Endodermal cell (in vitro differentiated cells): Measurements from ENCODE around the gene FBXO2. TPM values are rescaled to one million over a fixed set of nuclear protein-coding genes. Genes with fewer than 3 reads are reported as not detected.
"Not testable (repeated sequence)": the region's sequence is repeated elsewhere in the genome, so short reads cannot be mapped to it uniquely, and the experiment has no call there.

ENCODE experiments used
- DNase-seq: peaks from one replicate; pipeline ENCODE4 v3.0.0-alpha.2; 2017
- H3K27ac ChIP-seq: 2 replicates; pipeline ENCODE4 v1.5.1; 2013; ENCODE audit warnings: mild to moderate bottlenecking, low read depth, low read length, moderate library complexity
- H3K27me3 ChIP-seq: 2 replicates; pipeline ENCODE4 v1.6.1; 2013; ENCODE audit warnings: mild to moderate bottlenecking, low read length, moderate library complexity; ENCODE audit not compliant: insufficient read depth, control insufficient read depth, poor library complexity, severe bottlenecking
- H3K36me3 ChIP-seq: 2 replicates; pipeline ENCODE4 v1.7.0; 2013; ENCODE audit warnings: mild to moderate bottlenecking, low read length, moderate library complexity; ENCODE audit not compliant: control insufficient read depth, insufficient read depth
- H3K4me1 ChIP-seq: one replicate; pipeline ENCODE4 v1.7.0; 2013; ENCODE audit warnings: low read length; ENCODE audit not compliant: control insufficient read depth, insufficient read depth
- H3K4me3 ChIP-seq: 2 replicates; pipeline ENCODE4 v1.5.1; 2013; ENCODE audit warnings: mild to moderate bottlenecking, low read length, moderate library complexity
- H3K9ac ChIP-seq: 2 replicates; pipeline ENCODE4 v1.6.1; 2013; ENCODE audit warnings: mild to moderate bottlenecking, low read length, moderate library complexity; ENCODE audit not compliant: poor library complexity, severe bottlenecking; ENCODE audit errors: extremely low read depth
- H3K9me3 ChIP-seq: 2 replicates; pipeline ENCODE4 v1.6.1; 2013; ENCODE audit warnings: mild to moderate bottlenecking, low read length, moderate library complexity; ENCODE audit not compliant: control insufficient read depth
- H3K27ac Mint-ChIP-seq: 2 replicates; pipeline ENCODE4 v1.8.0; 2020; ENCODE audit warnings: mixed read lengths
- H3K27me3 Mint-ChIP-seq: 2 replicates; pipeline ENCODE4 v1.8.0; 2021; ENCODE audit warnings: mild to moderate bottlenecking, mixed read lengths; ENCODE audit not compliant: insufficient read depth
- H3K36me3 Mint-ChIP-seq: 2 replicates; pipeline ENCODE4 v1.8.0; 2020; ENCODE audit warnings: low read depth, mixed read lengths
- H3K4me1 Mint-ChIP-seq: 2 replicates; pipeline ENCODE4 v1.8.0; 2020; ENCODE audit warnings: mixed read lengths
- H3K4me3 Mint-ChIP-seq: 2 replicates; pipeline ENCODE4 v1.8.0; 2020; ENCODE audit warnings: mild to moderate bottlenecking, moderate library complexity, mixed read lengths
- H3K9me3 Mint-ChIP-seq: 2 replicates; pipeline ENCODE4 v1.8.0; 2020; ENCODE audit warnings: mild to moderate bottlenecking, mixed read lengths
- WGBS, 2 experiments: methylation state at CpG; one replicate each; pipeline versions ENCODE4 v1.1.5 to v1.1.7; 2013; ENCODE audit warnings: missing lambda C conversion rate in 2 of 2, mixed read lengths in 1 of 2; ENCODE audit not compliant: insufficient coverage in 1 of 2, insufficient read length in 1 of 2; 5-methylcytosine and 5-hydroxymethylcytosine counted together
- total RNA-seq, 2 donors: library from RNA; stranded (reverse); fragmentation: NEBNext Ultra II Directional in 1 of 2; extraction: Animal tissue kit (Norgen Biotek cat#: 25700) in 1 of 2; gene quantifications; 2 replicates in 1 of 2; 3 replicates in 1 of 2; pipeline ENCODE4 v1.2.1, GENCODE V29; 2021
- TF ChIP-seq, protein P1 (sequence below): fragments of 200-600 bp; sonication (generic); conservative IDR thresholded peaks from 2 replicates; pipeline ENCODE4 v1.5.0; 2021; ENCODE audit warnings: antibody characterized with exemption, mild to moderate bottlenecking

The FBXO2 gene
- total RNA-seq, 2 donors from 2014 or later: 14.1 to 32.0 TPM

DNA sequence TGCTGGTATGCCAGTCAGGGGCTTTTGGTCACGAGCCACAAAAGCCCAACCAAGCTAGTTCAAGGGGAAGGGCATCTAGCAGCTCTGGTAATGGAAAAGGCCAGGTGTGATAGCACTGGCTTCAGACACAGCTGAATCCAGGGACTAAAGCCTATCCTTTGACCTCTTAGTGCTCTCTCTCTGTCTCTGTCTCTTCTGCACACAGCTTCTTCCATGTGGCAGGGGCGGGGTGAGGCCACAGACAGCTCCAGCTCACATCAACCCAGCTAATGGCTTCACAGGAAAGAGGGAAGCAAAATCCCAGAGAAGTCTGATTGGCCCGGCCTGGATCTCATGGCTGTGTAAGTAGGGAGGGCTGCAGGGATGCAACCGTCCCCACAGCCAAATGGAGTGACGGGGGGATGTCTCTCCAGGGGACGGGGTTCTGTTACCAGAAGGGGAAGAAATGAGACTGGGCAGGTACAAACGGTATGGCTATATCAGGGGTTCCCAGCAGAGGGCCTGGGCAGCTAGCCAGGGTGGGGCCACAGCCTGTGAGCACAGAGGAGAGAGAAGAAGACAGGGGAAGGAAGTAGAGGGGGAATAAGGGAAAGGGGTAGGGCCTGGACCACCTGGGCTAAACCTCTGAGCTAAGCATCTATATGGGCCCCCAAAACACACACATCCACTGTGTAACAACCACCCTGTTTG, 42.4 kb downstream of the FBXO2 start:
- WGBS, 2 experiments: 80 to 92% methylated on average over 6 to 7 of the region's 7 CpGs
- H3K4me1 Mint-ChIP-seq: no peaks in the 10 kb centered on the region
- peaks cover 4% of the 10 kb centered on the region for H3K27me3 Mint-ChIP-seq
- TF ChIP-seq, protein P1, sequence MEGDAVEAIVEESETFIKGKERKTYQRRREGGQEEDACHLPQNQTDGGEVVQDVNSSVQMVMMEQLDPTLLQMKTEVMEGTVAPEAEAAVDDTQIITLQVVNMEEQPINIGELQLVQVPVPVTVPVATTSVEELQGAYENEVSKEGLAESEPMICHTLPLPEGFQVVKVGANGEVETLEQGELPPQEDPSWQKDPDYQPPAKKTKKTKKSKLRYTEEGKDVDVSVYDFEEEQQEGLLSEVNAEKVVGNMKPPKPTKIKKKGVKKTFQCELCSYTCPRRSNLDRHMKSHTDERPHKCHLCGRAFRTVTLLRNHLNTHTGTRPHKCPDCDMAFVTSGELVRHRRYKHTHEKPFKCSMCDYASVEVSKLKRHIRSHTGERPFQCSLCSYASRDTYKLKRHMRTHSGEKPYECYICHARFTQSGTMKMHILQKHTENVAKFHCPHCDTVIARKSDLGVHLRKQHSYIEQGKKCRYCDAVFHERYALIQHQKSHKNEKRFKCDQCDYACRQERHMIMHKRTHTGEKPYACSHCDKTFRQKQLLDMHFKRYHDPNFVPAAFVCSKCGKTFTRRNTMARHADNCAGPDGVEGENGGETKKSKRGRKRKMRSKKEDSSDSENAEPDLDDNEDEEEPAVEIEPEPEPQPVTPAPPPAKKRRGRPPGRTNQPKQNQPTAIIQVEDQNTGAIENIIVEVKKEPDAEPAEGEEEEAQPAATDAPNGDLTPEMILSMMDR: no peak
- Histone ChIP-seq H3K4me3 (no peak overlapping the region), H3K4me1 (no peaks in the 10 kb centered on the region), H3K27me3 (no peaks in the 10 kb centered on the region), H3K9me3 (no peaks in the 10 kb centered on the region), H3K9ac (no peak overlapping the region), H3K36me3 (no peaks in the 10 kb centered on the region), H3K27ac (no peak overlapping the region)
- H3K36me3 Mint-ChIP-seq: no peaks in the 10 kb centered on the region
- no peak for DNase-seq
- no peak overlapping the region for H3K4me3 Mint-ChIP-seq
- no peak overlapping the region for H3K27ac Mint-ChIP-seq
- peaks cover 7% of the 10 kb centered on the region for H3K9me3 Mint-ChIP-seq

DNA sequence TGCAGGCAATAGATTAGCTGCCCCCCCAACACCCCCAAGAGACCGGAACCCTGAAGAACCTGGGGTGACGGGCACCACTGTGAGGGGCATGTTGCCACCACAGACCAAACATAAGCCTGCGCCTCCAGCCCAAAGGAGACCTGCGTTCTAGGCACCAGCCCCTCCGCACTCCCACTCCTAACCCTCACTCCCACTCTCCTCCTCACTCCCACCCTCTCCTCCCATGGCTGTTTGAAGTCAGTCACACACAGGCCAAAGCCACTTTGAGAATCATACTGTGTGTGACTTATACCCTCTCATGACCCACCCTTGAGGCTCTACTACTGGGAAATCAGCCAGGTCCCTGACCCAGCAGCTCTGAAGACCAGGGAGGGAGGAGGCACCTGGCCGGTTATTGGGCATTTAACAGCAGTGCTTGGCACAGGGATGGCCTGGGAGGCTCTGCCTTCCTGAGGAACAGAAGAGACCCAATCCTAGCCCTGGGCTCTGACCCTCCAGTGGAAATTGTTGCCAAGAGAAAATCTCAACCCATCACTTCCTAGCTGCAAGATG, 43.5 kb downstream of the FBXO2 start:
- Mint-ChIP-seq H3K4me1 (no peaks in the 10 kb centered on the region), H3K27me3 (peaks cover 4% of the 10 kb centered on the region), H3K4me3 (no peak overlapping the region), H3K9me3 (peaks cover 11% of the 10 kb centered on the region), H3K27ac (no peak overlapping the region), H3K36me3 (no peaks in the 10 kb centered on the region)
- H3K27ac ChIP-seq: no peak overlapping the region
- no peaks in the 10 kb centered on the region for H3K36me3 ChIP-seq
- 74 to 90% methylated on average over 2 to 6 of the region's 6 CpGs for WGBS, 2 experiments
- no peaks in the 10 kb centered on the region for H3K4me1 ChIP-seq
- DNase-seq: no peak
- TF ChIP-seq, protein P1: no peak
- H3K4me3 ChIP-seq: no peak overlapping the region
- H3K27me3 ChIP-seq: no peaks in the 10 kb centered on the region
- no peak overlapping the region for H3K9ac ChIP-seq
- H3K9me3 ChIP-seq: no peaks in the 10 kb centered on the region

DNA sequence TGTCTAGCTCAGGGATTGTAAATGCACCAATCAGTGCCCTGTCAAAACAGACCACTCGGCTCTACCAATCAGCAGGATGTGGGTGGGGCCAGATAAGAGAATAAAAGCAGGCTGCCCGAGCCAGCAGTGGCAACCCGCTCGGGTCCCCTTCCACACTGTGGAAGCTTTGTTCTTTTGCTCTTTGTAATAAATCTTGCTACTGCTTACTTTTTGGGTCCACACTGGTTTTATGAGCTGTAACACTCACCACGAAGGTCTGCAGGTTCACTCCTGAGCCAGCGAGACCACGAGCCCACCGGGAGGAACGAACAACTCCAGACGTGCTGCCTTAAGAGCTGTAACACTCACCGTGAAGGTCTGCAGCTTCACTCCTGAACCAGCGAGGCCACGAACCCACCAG, 44.9 kb downstream of the FBXO2 start:
- not testable (repeated sequence) for H3K4me1 ChIP-seq, H3K4me3 ChIP-seq, H3K9me3 ChIP-seq, H3K36me3 Mint-ChIP-seq, H3K4me1 Mint-ChIP-seq, H3K4me3 Mint-ChIP-seq, H3K27ac ChIP-seq, H3K9ac ChIP-seq, H3K36me3 ChIP-seq, H3K27ac Mint-ChIP-seq, H3K27me3 ChIP-seq, H3K27me3 Mint-ChIP-seq, DNase-seq
- peaks cover 11% of the 10 kb centered on the region for H3K9me3 Mint-ChIP-seq
- WGBS, 2 experiments: 94 to 96% methylated on average over 3 to 12 of the region's 13 CpGs

DNA sequence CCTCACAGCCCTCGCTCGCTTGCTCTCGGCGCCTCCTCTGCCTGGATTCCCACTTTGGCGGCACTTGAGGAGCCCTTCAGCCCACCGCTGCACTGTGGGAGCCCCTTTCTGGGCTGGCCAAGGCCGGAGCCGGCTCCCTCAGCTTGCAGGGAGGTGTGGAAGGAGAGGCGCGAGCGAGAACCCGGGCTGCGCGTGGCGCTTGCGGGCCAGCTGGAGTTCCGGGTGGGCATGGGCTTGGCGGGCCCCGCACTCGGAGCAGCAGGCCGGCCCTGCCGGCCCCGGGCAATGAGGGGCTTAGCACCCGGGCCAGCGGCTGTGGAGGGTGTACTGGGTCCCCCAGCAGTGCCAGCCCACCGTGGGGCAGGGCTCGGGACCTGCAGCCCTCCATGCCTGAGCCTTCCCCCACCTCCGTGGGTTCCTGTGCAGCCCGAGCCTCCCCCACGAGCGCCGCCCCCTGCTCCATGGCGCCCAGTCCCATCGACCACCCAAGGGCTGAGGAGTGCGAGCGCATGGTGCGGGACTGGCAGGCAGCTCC, 45.6 kb downstream of the FBXO2 start:
- H3K27me3 ChIP-seq, H3K9me3 ChIP-seq, H3K36me3 ChIP-seq, H3K4me1 Mint-ChIP-seq, H3K27me3 Mint-ChIP-seq, H3K27ac ChIP-seq, H3K4me3 Mint-ChIP-seq, H3K4me3 ChIP-seq, H3K36me3 Mint-ChIP-seq, H3K4me1 ChIP-seq, H3K27ac Mint-ChIP-seq, H3K9ac ChIP-seq, DNase-seq: not testable (repeated sequence)
- WGBS, 2 experiments: 93 to 94% methylated on average over 5 to 35 of the region's 37 CpGs
- peaks cover 11% of the 10 kb centered on the region for H3K9me3 Mint-ChIP-seq
